Fibroblast of skin of right quadriceps (primary cell): ENCODE measurements around the gene KRT35.
A peak's percentile ranks its signal among the peaks of the same experiment; 100 is the strongest.
"Not testable (repeated sequence)": the region's sequence is repeated elsewhere in the genome, so short reads cannot be mapped to it uniquely, and the experiment has no call there.

Experiments
- DNase-seq: peaks from one replicate; pipeline ENCODE4 v3.0.0-alpha.2; 2013

The KRT35 gene

GRCh38 chr17:41451154-41451728, 29.7 kb downstream of the KRT35 start:
- peak; percentile 68 for DNase-seq

- no peak for DNase-seq
These were observed 31.9 kb downstream of the KRT35 start for GRCh38 chr17:41449008-41449407.

GRCh38 chr17:41448506-41448905, 32.4 kb downstream of the KRT35 start:
- no peak for DNase-seq

GRCh38 chr17:41446806-41447205, 34.1 kb downstream of the KRT35 start:
- peak; percentile 71 for DNase-seq

GRCh38 chr17:41444640-41445039, 36.3 kb downstream of the KRT35 start:
- no peak for DNase-seq

- no peak for DNase-seq
These were observed 36.8 kb downstream of the KRT35 start for GRCh38 chr17:41444186-41444585.

GRCh38 chr17:41442739-41443138, 38.2 kb downstream of the KRT35 start:
- peak; percentile 40 for DNase-seq

GRCh38 chr17:41440531-41441033, 40.4 kb downstream of the KRT35 start, which contains the start of gene KRT38:
Gene KRT38, minus strand, starts transcription at chr17:41440983. Its CDS starts 62 bp downstream, at chr17:41440921.
- no peak for DNase-seq

- DNase-seq = no peak
These were observed 41.6 kb downstream of the KRT35 start for GRCh38 chr17:41439375-41439774.

GRCh38 chr17:41437769-41438168, 43.2 kb downstream of the KRT35 start:
- DNase-seq = no peak

GRCh38 chr17:41437254-41437653, 43.7 kb downstream of the KRT35 start:
- no peak for DNase-seq

- no peak for DNase-seq
These were observed 46.5 kb downstream of the KRT35 start for GRCh38 chr17:41434415-41434814.

- DNase-seq = no peak
These were observed 46.9 kb downstream of the KRT35 start for GRCh38 chr17:41434005-41434404.

GRCh38 chr17:41433586-41433985, 47.4 kb downstream of the KRT35 start:
- no peak for DNase-seq

GRCh38 chr17:41430376-41430775, 50.6 kb downstream of the KRT35 start:
- DNase-seq = not testable (repeated sequence)

- no peak for DNase-seq
These were observed 51.3 kb downstream of the KRT35 start for GRCh38 chr17:41429667-41430066.

GRCh38 chr17:41428591-41429291, 52.2 kb downstream of the KRT35 start:
- DNase-seq = peak; percentile 25
